ENCODE results near the gene LBHD1.
"Not testable (repeated sequence)": the region's sequence is repeated elsewhere in the genome, so short reads cannot be mapped to it uniquely, and the experiment has no call there.

Gene LBHD1

GRCh38 chr11:62671608-62672389 is at the start of gene LBHD1, which contains the start of gene UQCC3:
LBHD1 (minus strand) TSS chr11:62672267; CDS start chr11:62670031, 2,236 bp downstream.
UQCC3 (plus strand) TSS chr11:62671673; CDS start chr11:62671746, 73 bp downstream.
- peak; percentile 39 to 60 (median 49) for DNase-seq

GRCh38 chr11:62719302-62719978 is 47.4 kb upstream of the LBHD1 start:
- no peak for DNase-seq

GRCh38 chr11:62716816-62717215 is 44.7 kb upstream of the LBHD1 start:
- no peak for DNase-seq

- no peak for DNase-seq
Observed at GRCh38 chr11:62716206-62716605, 44.1 kb upstream of the LBHD1 start.

- no peak for DNase-seq
Observed at GRCh38 chr11:62715150-62716130, 43.4 kb upstream of the LBHD1 start.

GRCh38 chr11:62713343-62713742 is 41.3 kb upstream of the LBHD1 start:
- no peak for DNase-seq

- DNase-seq = no peak
Observed at GRCh38 chr11:62712861-62713260, 40.8 kb upstream of the LBHD1 start.

- no peak for DNase-seq
Observed at GRCh38 chr11:62712276-62712812, 40.3 kb upstream of the LBHD1 start.

GRCh38 chr11:62710001-62710345 is 37.9 kb upstream of the LBHD1 start:
- peak in 1 of 4 experiments; percentile 37 for DNase-seq

GRCh38 chr11:62709247-62710000 is 37.4 kb upstream of the LBHD1 start:
- peak; percentile 81 to 93 (median 88) for DNase-seq

GRCh38 chr11:62708793-62709192 is 36.7 kb upstream of the LBHD1 start:
- peak in 1 of 4 experiments; percentile 48 for DNase-seq

- no peak for DNase-seq
Observed at GRCh38 chr11:62708392-62708791, 36.3 kb upstream of the LBHD1 start.

- DNase-seq = no peak
Observed at GRCh38 chr11:62707277-62707861, 35.3 kb upstream of the LBHD1 start, which contains the start of the genes BSCL2 and GNG3. BSCL2 (minus strand) TSS chr11:62707424; CDS start chr11:62707195, 229 bp downstream. GNG3 (plus strand) TSS chr11:62707676; CDS start chr11:62708296, 620 bp downstream.

- no peak for DNase-seq
Observed at GRCh38 chr11:62706850-62707247, 34.8 kb upstream of the LBHD1 start.

GRCh38 chr11:62705880-62706849 is 34.1 kb upstream of the LBHD1 start:
- DNase-seq = peak; percentile 83 to 95 (median 94)

- DNase-seq = no peak
Observed at GRCh38 chr11:62705413-62705812, 33.3 kb upstream of the LBHD1 start.

GRCh38 chr11:62703921-62704320 is 31.9 kb upstream of the LBHD1 start:
- not testable (repeated sequence) for DNase-seq

GRCh38 chr11:62702246-62702645 is 30.2 kb upstream of the LBHD1 start:
- no peak for DNase-seq

- DNase-seq = peak; percentile 15 to 65 (median 51)
Observed at GRCh38 chr11:62694455-62695167, 22.5 kb upstream of the LBHD1 start.

Data from activated naive CD4-positive, alpha-beta T cell (primary cell).